Neural progenitor cell (in vitro differentiated cells): ENCODE results near the gene DLGAP4. TPM values are rescaled to one million over a fixed set of nuclear protein-coding genes. Genes with fewer than 3 reads are reported as not detected.

Experiments used
- DNase-seq: peaks from one replicate; pipeline ENCODE4 v3.0.0-alpha.2; 2016; ENCODE audit warnings: low spot score
- H2AFZ ChIP-seq: fragments of 200-600 bp; sonication (generic); replicated peaks from 2 replicates; pipeline ENCODE4 v1.6.1; 2016; ENCODE audit warnings: antibody characterized with exemption
- H3F3A ChIP-seq: fragments of 200-600 bp; sonication (generic); 2 replicates; pipeline ENCODE4 v1.6.1; 2016; ENCODE audit warnings: antibody characterized with exemption, low read depth
- H3K27ac ChIP-seq: fragments of 200-600 bp; sonication (generic); 2 replicates; pipeline ENCODE4 v1.5.1; 2016; ENCODE audit warnings: mild to moderate bottlenecking
- H3K27me3 ChIP-seq: fragments of 200-600 bp; sonication (generic); 2 replicates; pipeline ENCODE4 v1.6.1; 2016; ENCODE audit warnings: mild to moderate bottlenecking, moderate library complexity
- H3K36me3 ChIP-seq: fragments of 200-600 bp; sonication (generic); 2 replicates; pipeline ENCODE4 v1.5.1; 2016
- H3K4me1 ChIP-seq: fragments of 200-600 bp; sonication (generic); 2 replicates; pipeline ENCODE4 v1.6.1; 2016; ENCODE audit warnings: mixed run types
- H3K4me2 ChIP-seq: fragments of 200-600 bp; sonication (generic); 2 replicates; pipeline ENCODE4 v1.6.1; 2016
- H3K4me3 ChIP-seq: fragments of 200-600 bp; sonication (generic); 2 replicates; pipeline ENCODE4 v1.5.1; 2016
- H3K79me2 ChIP-seq: fragments of 200-600 bp; sonication (generic); 2 replicates; pipeline ENCODE4 v1.6.1; 2016; ENCODE audit warnings: low read depth
- H3K9ac ChIP-seq: fragments of 200-600 bp; sonication (generic); 2 replicates; pipeline ENCODE4 v1.6.1; 2016
- H3K9me3 ChIP-seq: fragments of 200-600 bp; sonication (generic); 2 replicates; pipeline ENCODE4 v1.5.1; 2016; ENCODE audit warnings: low read depth
- H4K20me1 ChIP-seq: fragments of 200-600 bp; sonication (generic); 2 replicates; pipeline ENCODE4 v1.6.1; 2016; ENCODE audit warnings: low read depth
- H3K27ac Mint-ChIP-seq: 3 replicates; pipeline ENCODE4 v1.8.0; 2021; ENCODE audit warnings: mixed read lengths
- H3K27me3 Mint-ChIP-seq: 2 replicates; pipeline ENCODE4 v1.8.0; 2022; ENCODE audit warnings: low read depth, mild to moderate bottlenecking, inconsistent platforms, moderate library complexity, mixed read lengths; ENCODE audit not compliant: insufficient read depth
- H3K36me3 Mint-ChIP-seq: 3 replicates; pipeline ENCODE4 v1.8.0; 2021; ENCODE audit warnings: mixed read lengths
- H3K4me1 Mint-ChIP-seq: 3 replicates; pipeline ENCODE4 v1.8.0; 2021; ENCODE audit warnings: mixed read lengths
- H3K4me3 Mint-ChIP-seq: 3 replicates; pipeline ENCODE4 v1.8.0; 2021; ENCODE audit warnings: mild to moderate bottlenecking, moderate library complexity, mixed read lengths
- H3K9me3 Mint-ChIP-seq: 3 replicates; pipeline ENCODE4 v1.8.0; 2020; ENCODE audit warnings: mixed read lengths
- CTCF ChIP-seq: fragments of 200-600 bp; sonication (generic); IDR thresholded peaks from 2 replicates; pipeline ENCODE4 v1.5.1; 2017; ENCODE audit warnings: antibody characterized with exemption, mild to moderate bottlenecking
- EZH2 ChIP-seq: fragments of 200-600 bp; sonication (generic); IDR thresholded peaks from 2 replicates; pipeline ENCODE4 v1.6.1; 2017; ENCODE audit warnings: antibody characterized with exemption, mild to moderate bottlenecking, moderate library complexity
- EZH2phosphoT487 ChIP-seq: fragments of 200-600 bp; sonication (generic); IDR thresholded peaks from 2 replicates; pipeline ENCODE4 v1.6.1; 2017; ENCODE audit warnings: antibody characterized with exemption
- total RNA-seq: library from RNA; depleted of rRNA; stranded (reverse); fragments of >200 nt; gene quantifications from 2 replicates; pipeline ENCODE4 v1.2.3, GENCODE V29; 2015; ENCODE audit warnings: low replicate concordance

DLGAP4 gene
- total RNA-seq, 1 donor from 2014 or later: 21.7 TPM

DNA sequence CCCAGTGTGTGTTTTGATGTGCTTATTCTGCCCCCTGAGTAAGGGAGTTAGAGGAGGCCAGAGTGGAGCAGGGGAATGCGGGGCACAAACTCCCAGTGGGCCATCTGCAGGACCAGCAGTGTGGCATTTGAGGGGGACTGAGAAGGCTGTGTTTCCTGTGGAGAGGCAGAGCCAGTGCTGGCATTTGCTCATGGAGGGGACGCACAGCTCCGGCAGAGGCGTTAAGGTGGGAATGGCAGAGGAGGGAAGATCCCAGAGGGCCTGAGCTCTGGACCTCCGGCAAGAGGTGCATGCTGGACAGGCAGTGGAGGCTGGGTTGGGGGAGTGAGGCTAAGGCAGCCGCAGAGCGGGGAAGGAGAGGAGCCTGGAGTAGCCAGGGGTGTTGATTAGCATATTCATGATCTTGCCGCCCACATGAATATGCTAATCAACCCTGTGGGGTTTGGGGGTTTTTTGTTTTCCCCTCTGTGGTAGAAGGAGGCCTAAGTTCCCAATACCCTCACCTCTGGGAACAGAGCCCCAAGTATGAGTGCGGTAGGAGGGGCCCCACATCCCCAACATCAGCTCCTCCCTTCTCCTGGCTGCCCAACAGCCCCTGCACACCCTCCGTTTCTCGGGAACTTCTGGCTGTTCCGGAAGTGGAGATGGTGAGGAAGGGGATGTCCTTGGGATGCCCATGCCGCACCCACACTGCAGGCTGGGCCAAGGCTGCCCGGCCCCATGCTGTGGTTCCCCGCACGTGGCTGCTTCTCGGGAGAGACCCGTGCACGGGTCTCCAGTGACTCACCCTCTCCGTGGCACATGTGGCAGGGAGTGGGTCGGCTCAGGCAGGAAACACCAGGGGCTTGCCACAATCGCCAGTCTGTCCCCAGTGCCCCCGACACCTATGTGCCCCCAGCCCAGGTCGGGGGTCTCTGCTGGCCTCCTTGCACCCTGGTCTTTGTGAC lies 33.8 kb downstream of the DLGAP4 start:
- no peaks in the 10 kb centered on the region for H3K79me2 ChIP-seq
- H3K4me3 ChIP-seq: no peak overlapping the region
- Mint-ChIP-seq H3K4me3 (no peak overlapping the region), H3K27me3 (peaks cover 14% of the 10 kb centered on the region), H3K9me3 (no peaks in the 10 kb centered on the region), H3K27ac (peak overlapping the region; percentile 78), H3K36me3 (no peaks in the 10 kb centered on the region), H3K4me1 (peaks cover 12% of the 10 kb centered on the region)
- no peaks in the 10 kb centered on the region for H3K4me1 ChIP-seq
- DNase-seq: no peak
- H3K36me3 ChIP-seq: no peaks in the 10 kb centered on the region
- no peak overlapping the region for H3K9ac ChIP-seq
- no peak overlapping the region for H3K27ac ChIP-seq
- H3F3A ChIP-seq: no peaks in the 10 kb centered on the region
- H2AFZ ChIP-seq: no peak overlapping the region
- TF ChIP-seq CTCF (no peak), EZH2phosphoT487 (no peak), EZH2 (no peak)
- H3K9me3 ChIP-seq: no peaks in the 10 kb centered on the region
- H3K27me3 ChIP-seq: no peaks in the 10 kb centered on the region
- H4K20me1 ChIP-seq: peaks cover 21% of the 10 kb centered on the region
- no peak overlapping the region for H3K4me2 ChIP-seq

DNA sequence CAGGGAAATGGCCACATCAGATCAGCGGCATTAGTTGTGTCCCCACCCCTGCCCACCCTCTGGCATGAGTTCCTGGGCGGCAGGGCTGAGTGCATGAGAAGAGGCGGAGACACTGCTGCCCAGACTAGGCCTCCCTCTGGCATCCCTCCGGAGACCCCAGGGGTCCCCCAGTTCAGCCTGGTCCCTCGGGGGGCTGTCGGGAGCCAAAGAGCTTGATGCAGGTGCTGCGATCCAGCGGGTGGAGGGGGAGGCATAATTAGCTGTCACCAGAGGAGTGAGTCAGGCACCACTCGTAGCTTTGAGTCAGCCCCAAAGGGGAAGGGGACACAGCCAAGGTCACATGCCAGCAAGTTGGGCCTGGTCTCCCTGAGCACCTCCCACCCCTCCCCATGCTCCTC lies 34.5 kb downstream of the DLGAP4 start:
- Histone ChIP-seq H3K36me3 (no peaks in the 10 kb centered on the region), H3K4me3 (no peak overlapping the region), H3K9me3 (no peaks in the 10 kb centered on the region), H3K27me3 (no peaks in the 10 kb centered on the region), H3K4me1 (no peaks in the 10 kb centered on the region), H3K79me2 (no peaks in the 10 kb centered on the region), H3K9ac (no peak overlapping the region), H2AFZ (no peak overlapping the region), H3K27ac (no peak overlapping the region), H3K4me2 (no peak overlapping the region), H4K20me1 (peaks cover 26% of the 10 kb centered on the region), H3F3A (no peaks in the 10 kb centered on the region)
- Mint-ChIP-seq H3K27me3 (peaks cover 14% of the 10 kb centered on the region), H3K4me1 (peaks cover 12% of the 10 kb centered on the region), H3K27ac (no peak overlapping the region), H3K9me3 (no peaks in the 10 kb centered on the region), H3K4me3 (no peak overlapping the region), H3K36me3 (no peaks in the 10 kb centered on the region)
- no peak for DNase-seq
- TF ChIP-seq CTCF: no peak
- no peak for TF ChIP-seq EZH2phosphoT487
- no peak for TF ChIP-seq EZH2

DNA sequence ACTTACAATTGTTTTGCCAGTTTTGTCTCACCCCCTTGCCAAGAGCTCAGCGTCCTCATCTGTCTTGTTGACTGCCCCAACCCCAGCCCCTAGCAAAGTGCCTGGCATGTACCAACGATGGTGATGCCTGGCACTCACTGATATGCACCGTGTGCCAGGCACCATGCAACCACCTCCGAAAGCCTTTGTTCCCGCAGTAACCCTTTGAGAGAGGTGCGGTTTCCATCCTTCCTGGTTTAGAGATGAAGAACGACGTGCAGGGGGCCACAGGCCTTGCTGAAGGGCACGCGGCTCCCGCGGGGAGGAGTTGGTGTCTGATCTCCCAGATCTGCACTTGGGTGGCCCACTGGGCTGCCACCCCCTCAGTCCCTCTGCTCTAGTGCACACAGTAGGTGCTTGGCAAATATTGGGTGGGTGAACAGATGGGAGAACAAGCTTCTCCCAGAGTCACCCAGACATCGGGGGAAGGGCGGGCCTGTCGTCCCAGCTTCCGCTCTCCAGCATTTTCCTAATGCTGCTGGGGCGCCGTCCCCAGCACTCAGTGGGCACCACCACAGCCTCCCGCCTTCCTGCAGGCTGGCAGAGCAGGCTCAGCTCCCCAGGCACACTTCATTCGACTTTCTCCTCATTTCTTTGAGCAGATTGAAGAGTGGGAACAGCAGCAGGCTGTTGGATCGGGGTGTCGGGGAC lies 35.3 kb downstream of the DLGAP4 start:
- DNase-seq: no peak
- H3K27me3 ChIP-seq: no peaks in the 10 kb centered on the region
- no peaks in the 10 kb centered on the region for H3K9me3 ChIP-seq
- no peak overlapping the region for H3K9ac ChIP-seq
- no peak for TF ChIP-seq EZH2
- TF ChIP-seq CTCF: no peak
- no peak for TF ChIP-seq EZH2phosphoT487
- no peaks in the 10 kb centered on the region for H3K36me3 ChIP-seq
- H3K4me2 ChIP-seq: no peak overlapping the region
- H3F3A ChIP-seq: no peaks in the 10 kb centered on the region
- H3K4me3 Mint-ChIP-seq: no peak overlapping the region
- H3K36me3 Mint-ChIP-seq: no peaks in the 10 kb centered on the region
- H3K79me2 ChIP-seq: no peaks in the 10 kb centered on the region
- H4K20me1 ChIP-seq: peaks cover 26% of the 10 kb centered on the region
- no peaks in the 10 kb centered on the region for H3K4me1 ChIP-seq
- peaks cover 7% of the 10 kb centered on the region for H3K27me3 Mint-ChIP-seq
- no peak overlapping the region for H3K27ac Mint-ChIP-seq
- no peaks in the 10 kb centered on the region for H3K9me3 Mint-ChIP-seq
- no peak overlapping the region for H3K27ac ChIP-seq
- no peak overlapping the region for H2AFZ ChIP-seq
- H3K4me1 Mint-ChIP-seq: peaks cover 7% of the 10 kb centered on the region
- no peak overlapping the region for H3K4me3 ChIP-seq
